H1 (cell line): ENCODE data around the gene SLC9A5. TPM values are rescaled to one million over a fixed set of nuclear protein-coding genes. Genes with fewer than 3 reads are reported as not detected.

Experiments used
- CTCF ChIA-PET: fragments of 300-600 bp; sonication (Branson Sonifier 250); formaldehyde crosslinking; loops from one replicate; lab custom pipeline; 2021; ENCODE audit not compliant: partially characterized antibody; lab: Charles Lee
- POLR2A ChIA-PET: fragments of 300-600 bp; sonication (Branson Sonifier 250); formaldehyde crosslinking; loops from one replicate; lab custom pipeline; 2021; ENCODE audit warnings: inconsistent platforms; ENCODE audit not compliant: partially characterized antibody; lab: Charles Lee
- DNase-seq, 2 experiments: peaks; one replicate each; pipeline versions ENCODE4 v3.0.0 to v3.0.0-alpha.2; 2010 to 2022; ENCODE audit warnings: low spot score in 2 of 2, low read depth in 1 of 2, mixed read lengths in 1 of 2
- FAIRE-seq: peaks from 2 replicates; lab custom pipeline; 2011; peaks lifted over from hg19 to GRCh38; lab: Jason Lieb, UNC
- H2AFZ ChIP-seq: 2 replicates; pipeline ENCODE4 v1.8.1; 2012; ENCODE audit warnings: low read length, inconsistent platforms
- H2AK5ac ChIP-seq: 2 replicates; pipeline ENCODE4 v1.6.1; 2013; ENCODE audit warnings: low read depth, low read length
- H2BK120ac ChIP-seq: replicated peaks from 2 replicates; pipeline ENCODE3; 2013; ENCODE audit warnings: low read depth, low read length, inconsistent platforms
- H2BK12ac ChIP-seq: 2 replicates; pipeline ENCODE4 v1.6.1; 2013; ENCODE audit warnings: low read depth, low read length
- H2BK15ac ChIP-seq: 2 replicates; pipeline ENCODE4 v1.6.1; 2013; ENCODE audit warnings: low read length
- H2BK20ac ChIP-seq: 2 replicates; pipeline ENCODE4 v1.6.1; 2013; ENCODE audit warnings: low read length
- H2BK5ac ChIP-seq: 2 replicates; pipeline ENCODE4 v1.6.1; 2013; ENCODE audit warnings: low read depth, low read length
- H3K14ac ChIP-seq: 2 replicates; pipeline ENCODE4 v1.6.1; 2013; ENCODE audit warnings: inconsistent platforms; ENCODE audit not compliant: insufficient read length
- H3K18ac ChIP-seq: 2 replicates; pipeline ENCODE4 v1.6.1; 2013; ENCODE audit warnings: low read length; ENCODE audit errors: extremely low read depth
- H3K23ac ChIP-seq: 2 replicates; pipeline ENCODE4 v1.6.1; 2013; ENCODE audit warnings: inconsistent platforms; ENCODE audit not compliant: insufficient read length
- H3K23me2 ChIP-seq: 2 replicates; pipeline ENCODE4 v1.6.1; 2013; ENCODE audit warnings: low read depth, low read length
- H3K27ac ChIP-seq: 2 replicates; pipeline ENCODE4 v1.6.1; 2011; ENCODE audit warnings: low read depth, low read length, inconsistent platforms
- H3K27me3 ChIP-seq, 4 experiments: replicated peaks in 1 of 4; 1 replicate in 1 of 4; 2 replicates in 3 of 4; pipeline versions ENCODE4 v1.6.1 to v1.8.1; 2011 to 2013; ENCODE audit warnings: low read length in 3 of 4, mild to moderate bottlenecking in 3 of 4, inconsistent platforms in 2 of 4, mixed read lengths in 2 of 4, moderate library complexity in 1 of 4; ENCODE audit not compliant: control insufficient read depth in 3 of 4, insufficient read depth in 3 of 4; ENCODE audit errors: extremely low read depth in 1 of 4
- H3K36me3 ChIP-seq, 4 experiments: 2 replicates each; pipeline versions ENCODE4 v1.6.1 to v1.8.1; 2011 to 2013; ENCODE audit warnings: mild to moderate bottlenecking in 4 of 4, low read length in 3 of 4, moderate library complexity in 2 of 4, control low read depth in 1 of 4, inconsistent platforms in 1 of 4; ENCODE audit not compliant: insufficient read depth in 4 of 4, control insufficient read depth in 2 of 4
- H3K4ac ChIP-seq: replicated peaks from 2 replicates; pipeline ENCODE3; 2013; ENCODE audit warnings: low read length, low read depth, mixed read lengths, inconsistent platforms; ENCODE audit not compliant: insufficient read length
- H3K4me1 ChIP-seq, 4 experiments: replicated peaks in 1 of 4; 1 replicate in 1 of 4; 2 replicates in 3 of 4; pipeline versions ENCODE4 v1.6.1 to v1.8.1; 2011 to 2013; ENCODE audit warnings: low read length in 3 of 4, inconsistent platforms in 2 of 4, mixed read lengths in 1 of 4; ENCODE audit not compliant: insufficient read depth in 4 of 4, control insufficient read depth in 3 of 4
- H3K4me2 ChIP-seq, 2 experiments: 2 replicates each; pipeline versions ENCODE4 v1.6.1 to v1.8.1; 2011 to 2013; ENCODE audit warnings: low read depth in 2 of 2, low read length in 2 of 2, control low read depth in 1 of 2, inconsistent platforms in 1 of 2, mild to moderate bottlenecking in 1 of 2; ENCODE audit not compliant: insufficient read depth in 1 of 2
- H3K4me3 ChIP-seq, 4 experiments: fragments of 200-600, 300-600 bp in 1 of 4; sonication (generic), shearing (Covaris generic), sonication (Bioruptor Twin) in 1 of 4; 2 replicates each; pipeline versions ENCODE4 v1.5.1 to v1.8.1; 2011 to 2016; ENCODE audit warnings: low read length in 4 of 4, low read depth in 3 of 4, control low read depth in 2 of 4, inconsistent platforms in 2 of 4, mild to moderate bottlenecking in 2 of 4, mixed read lengths in 1 of 4, moderate library complexity in 1 of 4; ENCODE audit not compliant: insufficient read depth in 2 of 4; ENCODE audit errors: extremely low read depth in 1 of 4
- H3K56ac ChIP-seq: replicated peaks from 2 replicates; pipeline ENCODE3; 2013; ENCODE audit warnings: low read depth, mild to moderate bottlenecking, mixed read lengths, low read length, inconsistent platforms; ENCODE audit not compliant: insufficient read length
- H3K79me1 ChIP-seq: 2 replicates; pipeline ENCODE4 v1.6.1; 2013; ENCODE audit warnings: low read depth, low read length, control low read depth
- H3K79me2 ChIP-seq, 2 experiments: 2 replicates each; pipeline versions ENCODE4 v1.6.1 to v1.8.1; 2012 to 2013; ENCODE audit warnings: low read length in 2 of 2, mild to moderate bottlenecking in 2 of 2, inconsistent platforms in 1 of 2; ENCODE audit not compliant: insufficient read depth in 2 of 2, control insufficient read depth in 1 of 2
- H3K9ac ChIP-seq, 4 experiments: replicated peaks in 1 of 4; 1 replicate in 1 of 4; 2 replicates in 3 of 4; pipeline versions ENCODE4 v1.6.1 to v1.8.1; 2011 to 2013; ENCODE audit warnings: low read depth in 3 of 4, low read length in 3 of 4, control low read depth in 2 of 4, mild to moderate bottlenecking in 2 of 4, moderate library complexity in 2 of 4, inconsistent platforms in 1 of 4; ENCODE audit errors: extremely low read depth in 1 of 4
- H3K9me3 ChIP-seq, 2 experiments: 2 replicates each; pipeline versions ENCODE4 v1.6.1 to v1.8.1; 2012 to 2013; ENCODE audit warnings: mild to moderate bottlenecking in 2 of 2, moderate library complexity in 2 of 2, control low read depth in 1 of 2, inconsistent platforms in 1 of 2, low read depth in 1 of 2, low read length in 1 of 2, mixed read lengths in 1 of 2; ENCODE audit not compliant: insufficient read depth in 2 of 2
- H4K20me1 ChIP-seq, 2 experiments: replicated peaks in 1 of 2; 2 replicates each; pipeline versions ENCODE3 to v1.8.1; 2011 to 2013; ENCODE audit warnings: inconsistent platforms in 2 of 2, low read length in 2 of 2, mild to moderate bottlenecking in 1 of 2; ENCODE audit not compliant: insufficient read depth in 2 of 2, control insufficient read depth in 1 of 2
- H4K5ac ChIP-seq: 2 replicates; pipeline ENCODE4 v1.6.1; 2013; ENCODE audit warnings: low read length, low read depth, mixed read lengths, inconsistent platforms; ENCODE audit not compliant: insufficient read length
- H4K8ac ChIP-seq: 2 replicates; pipeline ENCODE4 v1.8.0; 2013; ENCODE audit warnings: mild to moderate bottlenecking, moderate library complexity, low read length, inconsistent platforms; ENCODE audit not compliant: insufficient read depth; ENCODE audit errors: extremely low read depth
- H4K91ac ChIP-seq: replicated peaks from 2 replicates; pipeline ENCODE3; 2013; ENCODE audit warnings: low read length, mixed read lengths, inconsistent platforms; ENCODE audit not compliant: insufficient read length
- BCL11A ChIP-seq, 2 experiments: IDR thresholded peaks; one replicate each; pipeline ENCODE4 v1.6.1; 2011; ENCODE audit warnings: low read depth in 2 of 2, low read length in 2 of 2, mild to moderate bottlenecking in 2 of 2
- RXRA ChIP-seq: IDR thresholded peaks from 2 replicates; pipeline ENCODE4 v1.6.1; 2011; ENCODE audit warnings: low read depth, mild to moderate bottlenecking, low read length, moderate library complexity; ENCODE audit not compliant: insufficient read depth
- SIN3A ChIP-seq, 2 experiments: IDR thresholded peaks in 1 of 2; conservative IDR thresholded peaks in 1 of 2; 2 replicates each; pipeline ENCODE4 v1.6.1; 2011 to 2012; ENCODE audit warnings: low read length in 2 of 2, improper control_type of control experiment in 1 of 2, low read depth in 1 of 2, mild to moderate bottlenecking in 1 of 2
- WGBS, 2 experiments: shearing (Covaris generic) in 1 of 2; methylation state at CpG; one replicate each; pipeline versions ENCODE4 v1.1.6 to v1.1.7; 2013 to 2015; ENCODE audit warnings: low lambda C conversion rate in 2 of 2, mixed read lengths in 2 of 2, inconsistent platforms in 1 of 2, low coverage in 1 of 2, missing lambda C conversion rate in 1 of 2; ENCODE audit not compliant: insufficient replicate concordance in 2 of 2, insufficient coverage in 1 of 2, insufficient read length in 1 of 2; ENCODE audit errors: extremely low coverage in 1 of 2, missing lambda C conversion rate in 1 of 2; 5-methylcytosine and 5-hydroxymethylcytosine counted together
- polyA plus RNA-seq, 7 experiments: library from polyadenylated mRNA; depleted of rRNA in 3 of 7; stranded (reverse) in 5 of 7; unstranded in 2 of 7; fragments of >200 nt in 5 of 7; fragments of 200-250 nt in 2 of 7; gene quantifications; 1 replicate in 5 of 7; 2 replicates in 1 of 7; 4 replicates in 1 of 7; pipeline versions ENCODE4 v1.2.1 to v1.2.3, GENCODE V29; 2011 to 2013; ENCODE audit warnings: missing spikeins in 2 of 7, mixed read lengths in 2 of 7
- total RNA-seq: library from RNA; stranded (reverse); fragmentation: NEBNext Ultra II Directional; extraction: Animal tissue kit (Norgen Biotek cat#: 25700); gene quantifications from 2 replicates; pipeline ENCODE4 v1.2.1, GENCODE V29; 2021

The SLC9A5 gene
- total and polyA plus RNA-seq, 2 of the 8 experiments (the other 6 are each of a cell fraction or from before 2014, with no cell fraction given): 7.9 to 8.6 TPM

- Histone ChIP-seq H3K4me1 (no peaks in the 10 kb centered on the region), H3K14ac (no peak overlapping the region), H3K9ac (no peak overlapping the region), H2AK5ac (no peak overlapping the region), H3K27ac (no peak overlapping the region), H3K27me3 (no peaks in the 10 kb centered on the region), H2BK120ac (no peak overlapping the region), H3K4me3 (no peak overlapping the region), H3K4me2 (no peak overlapping the region), H3K56ac (no peak overlapping the region), H2AFZ (no peak overlapping the region), H4K8ac (no peak overlapping the region), H3K36me3 (peaks cover 0 to 2% (median 0%) of the 10 kb centered on the region in 4 experiments; a peak in 2 of 8 replicates), H3K18ac (no peak overlapping the region), H3K23ac (no peak overlapping the region), H3K23me2 (no peaks in the 10 kb centered on the region), H3K79me1 (no peaks in the 10 kb centered on the region; the same call in 1 of the 2 replicates), H4K20me1 (peaks cover 3 to 9% of the 10 kb centered on the region in 2 experiments), H2BK5ac (no peak overlapping the region), H4K5ac (no peak overlapping the region), H2BK20ac (no peak overlapping the region), H2BK15ac (no peak overlapping the region), H2BK12ac (no peak overlapping the region), H3K9me3 (no peaks in the 10 kb centered on the region), H4K91ac (no peak overlapping the region), H3K79me2 (no peaks in the 10 kb centered on the region), H3K4ac (no peak overlapping the region)
- TF ChIP-seq RXRA (no peak), BCL11A (IDR thresholded peaks at IDR 0.05; ENCODE audit: low read depth in 2 of 2, low read length in 2 of 2) (no peak), SIN3A (conservative IDR thresholded peaks at IDR 0.05 in 1 of 2, IDR thresholded peaks at IDR 0.05 in 1 of 2; ENCODE audit: low read depth in 1 of 2, low read length in 2 of 2) (no peak)
- ChIA-PET CTCF (interaction anchor here (0.8 to 1.3 kb wide), 2 partner anchors 10 to 32 kb away, joined by 3 read pairs; no protein-coding TSS in a partner anchor), POLR2A (interaction anchor here (1.9 kb wide), 1 partner anchor 13 kb away, joined by 8 read pairs; no protein-coding TSS in a partner anchor)
- WGBS, 2 experiments: 87% methylated on average over 11 of the region's 11 CpGs; no CpG with 5 or more reads in 1 of the 2 experiments
- FAIRE-seq (no peak), DNase-seq (no peak)
These were observed 8.0 kb downstream of the SLC9A5 start for GRCh38 chr16:67256701-67257230.
